HG03469 (cell line): ENCODE measurements around the gene DRAXIN.
"Not testable (repeated sequence)": the region's sequence is repeated elsewhere in the genome, so short reads cannot be mapped to it uniquely, and the experiment has no call there.

Experiments used
- ATAC-seq: cut with Tn5 transposase; IDR thresholded peaks from one replicate; pipeline ENCODE4 v1.9.1; 2021; ENCODE audit warnings: mild to moderate bottlenecking, moderate library complexity, moderate number of reproducible peaks; ENCODE audit not compliant: unreplicated experiment

The DRAXIN gene, protein sequence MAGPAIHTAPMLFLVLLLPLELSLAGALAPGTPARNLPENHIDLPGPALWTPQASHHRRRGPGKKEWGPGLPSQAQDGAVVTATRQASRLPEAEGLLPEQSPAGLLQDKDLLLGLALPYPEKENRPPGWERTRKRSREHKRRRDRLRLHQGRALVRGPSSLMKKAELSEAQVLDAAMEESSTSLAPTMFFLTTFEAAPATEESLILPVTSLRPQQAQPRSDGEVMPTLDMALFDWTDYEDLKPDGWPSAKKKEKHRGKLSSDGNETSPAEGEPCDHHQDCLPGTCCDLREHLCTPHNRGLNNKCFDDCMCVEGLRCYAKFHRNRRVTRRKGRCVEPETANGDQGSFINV

DNA sequence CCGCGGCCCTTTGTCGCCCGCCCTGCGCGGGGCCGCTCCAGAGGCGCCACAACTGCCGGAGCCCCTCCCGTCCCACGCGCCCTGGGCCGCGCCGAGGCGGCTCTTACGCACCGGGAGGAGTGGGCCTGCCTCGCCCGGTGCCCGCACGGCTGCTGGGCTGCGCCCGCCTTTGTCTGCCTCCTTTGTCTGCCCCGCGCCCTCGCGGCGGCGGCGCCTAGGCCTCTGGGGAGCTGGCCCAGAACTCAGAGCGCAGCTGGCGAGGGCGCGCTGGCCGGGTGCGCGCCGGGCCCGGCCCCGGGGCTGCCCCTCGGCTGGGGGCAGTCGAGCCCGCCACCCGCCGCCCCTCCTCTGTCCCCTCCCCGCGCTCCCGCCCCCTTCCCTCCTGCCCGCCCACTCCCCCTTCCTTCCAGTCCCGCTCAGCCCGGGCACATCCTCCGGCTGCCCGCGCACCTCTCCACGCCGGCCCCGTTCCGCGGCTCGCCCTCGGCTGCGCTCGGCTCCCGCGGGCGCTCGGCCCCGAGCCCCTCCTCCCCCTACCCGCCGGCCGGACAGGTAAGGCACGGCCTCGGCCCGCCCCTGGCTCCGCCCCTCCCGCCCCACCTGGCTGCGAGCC is at the start of gene DRAXIN:
TSS of gene DRAXIN (plus strand) at position 409 of the 613 bp plus-strand sequence. CDS start 14,549 bp downstream, outside the sequence.
- no peak for ATAC-seq

DNA sequence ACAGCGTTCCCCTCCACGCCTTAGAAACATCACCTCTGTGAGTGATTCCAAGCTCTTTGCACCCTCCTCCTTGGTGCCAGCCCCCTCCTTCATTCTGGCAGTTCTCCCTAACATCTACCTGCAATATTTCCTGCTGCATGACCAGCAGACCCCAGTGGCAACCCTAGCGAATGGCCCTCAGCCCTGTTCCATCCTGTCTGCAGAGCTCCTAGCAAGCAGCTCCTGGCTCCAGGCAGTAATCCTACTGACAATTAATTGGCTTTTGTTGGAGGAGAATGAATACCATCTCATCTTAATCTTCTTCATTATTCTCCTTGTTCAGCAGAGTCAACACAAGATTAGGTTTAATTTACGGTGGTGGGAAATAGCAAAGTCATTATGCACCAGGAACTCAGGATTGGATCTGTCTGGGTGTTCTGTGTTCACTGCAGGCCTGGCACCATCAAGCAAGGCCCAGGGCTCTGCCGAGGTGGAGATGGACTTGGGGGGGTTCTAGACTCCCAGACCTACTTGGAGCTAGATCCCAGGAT is 49.7 kb upstream of the DRAXIN start:
- ATAC-seq = no peak

DNA sequence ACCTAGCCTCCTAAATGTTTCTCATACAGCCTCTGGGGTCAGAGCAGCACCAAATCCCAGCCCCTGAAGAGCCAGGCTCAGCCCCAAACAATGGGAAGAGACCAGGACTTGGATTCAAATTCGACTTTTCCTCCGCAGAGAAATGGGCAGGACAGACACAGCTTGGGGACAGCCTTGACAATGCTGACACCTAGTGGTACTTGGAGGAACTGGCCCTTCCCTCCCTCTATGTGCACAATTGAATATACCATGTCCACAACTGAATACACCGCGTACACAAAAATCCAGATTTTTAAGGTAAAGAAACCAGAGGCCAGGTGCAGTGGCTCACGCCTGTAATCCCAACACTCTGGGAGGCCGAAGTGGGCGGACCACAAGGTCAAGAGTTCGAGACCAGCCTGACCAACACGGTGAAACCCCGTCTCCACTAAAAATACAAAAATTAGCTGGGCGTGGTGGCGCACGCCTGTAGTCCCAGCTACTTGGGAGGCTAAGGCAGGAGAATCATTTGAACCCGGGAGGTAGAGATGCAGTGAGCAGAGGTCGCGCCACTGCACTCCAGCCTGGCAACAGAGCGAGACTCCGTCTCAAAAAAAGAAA is 49.0 kb upstream of the DRAXIN start:
- ATAC-seq = not testable (repeated sequence)

DNA sequence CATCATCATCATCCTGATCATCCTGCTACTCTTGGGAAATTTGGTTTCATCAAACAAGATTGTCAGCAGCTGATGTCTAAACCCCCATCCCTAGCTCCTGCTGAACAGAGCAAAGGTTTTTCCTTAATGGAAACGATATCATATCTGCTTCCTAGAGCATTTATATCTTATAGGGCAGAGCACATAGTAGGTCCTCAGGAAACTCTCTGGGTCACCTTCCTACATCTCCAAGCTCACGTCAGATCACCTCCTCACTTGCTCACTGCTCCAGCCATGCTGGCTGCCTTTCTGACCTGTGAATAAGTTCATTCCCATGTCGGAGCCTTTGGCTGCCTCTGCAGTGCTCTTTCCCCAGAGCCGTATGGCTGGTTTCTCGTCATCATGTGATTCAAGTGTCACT is 47.7 kb upstream of the DRAXIN start:
- no peak for ATAC-seq

DNA sequence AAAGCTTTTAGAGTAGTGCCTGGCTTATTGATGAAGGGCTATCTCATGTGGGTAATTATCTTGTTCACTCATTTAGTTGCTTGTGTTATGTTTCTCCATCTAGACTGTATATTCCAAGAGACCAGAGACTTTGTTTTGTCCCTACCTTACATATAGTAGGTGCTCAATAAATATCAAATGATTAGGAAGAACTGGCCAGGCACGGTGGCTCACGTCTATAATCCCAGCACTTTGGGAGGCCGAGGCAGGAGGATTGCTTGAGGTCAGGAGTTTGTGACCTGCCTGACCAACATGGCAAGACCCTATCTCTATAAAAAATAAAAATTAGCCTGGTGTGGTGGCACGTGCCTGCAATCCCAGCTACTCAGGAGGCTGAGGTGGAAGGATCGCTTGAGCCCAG is 46.2 kb upstream of the DRAXIN start:
- no peak for ATAC-seq

DNA sequence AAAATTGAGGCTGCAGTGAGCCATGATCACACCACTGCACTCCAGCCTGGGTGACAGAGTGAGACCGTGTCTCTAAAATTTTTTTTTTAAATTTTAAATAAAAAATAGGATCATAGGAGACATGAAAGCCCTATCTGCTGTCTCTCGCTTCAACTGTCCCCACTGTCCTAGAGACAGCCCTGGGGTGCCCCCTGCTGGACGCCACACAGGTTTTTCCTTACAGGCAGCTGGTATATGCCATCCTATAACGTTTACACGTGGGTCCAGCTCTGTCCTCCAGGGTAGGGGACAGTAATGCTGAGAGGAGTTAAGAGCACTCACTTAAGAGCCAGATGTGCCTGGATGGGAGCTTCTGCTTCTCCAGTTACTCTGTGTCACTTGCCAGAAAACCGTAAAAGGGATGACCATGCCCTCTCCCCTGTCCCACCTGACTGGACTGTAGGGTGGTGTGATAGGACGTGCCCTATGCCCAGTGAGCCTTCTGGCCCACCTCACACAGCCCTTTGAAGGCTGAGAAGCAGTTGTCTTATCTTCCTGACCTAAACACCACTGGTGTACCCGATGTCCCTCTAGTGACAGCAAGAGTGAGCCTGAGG is 45.7 kb upstream of the DRAXIN start:
- ATAC-seq = no peak

DNA sequence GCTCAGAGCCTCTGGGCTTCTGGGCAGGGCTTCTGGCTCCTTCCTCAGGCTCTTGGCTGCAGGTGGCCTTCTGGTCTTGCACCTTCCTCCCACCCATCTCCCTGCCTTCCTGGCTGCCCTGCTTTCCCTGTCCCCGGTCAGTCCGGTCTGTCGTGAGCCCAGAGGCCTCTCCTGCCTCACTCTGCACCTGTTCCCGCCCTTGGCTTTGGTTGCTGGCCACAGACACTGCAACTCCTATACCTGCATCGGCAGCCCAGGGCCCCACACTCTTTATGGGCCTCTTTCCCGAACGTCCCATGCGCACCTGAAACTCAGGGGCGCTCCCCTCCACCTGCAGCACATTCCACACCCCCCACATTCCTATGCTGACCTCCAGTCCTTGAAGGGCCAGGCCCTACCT is 45.2 kb upstream of the DRAXIN start:
- ATAC-seq = no peak

DNA sequence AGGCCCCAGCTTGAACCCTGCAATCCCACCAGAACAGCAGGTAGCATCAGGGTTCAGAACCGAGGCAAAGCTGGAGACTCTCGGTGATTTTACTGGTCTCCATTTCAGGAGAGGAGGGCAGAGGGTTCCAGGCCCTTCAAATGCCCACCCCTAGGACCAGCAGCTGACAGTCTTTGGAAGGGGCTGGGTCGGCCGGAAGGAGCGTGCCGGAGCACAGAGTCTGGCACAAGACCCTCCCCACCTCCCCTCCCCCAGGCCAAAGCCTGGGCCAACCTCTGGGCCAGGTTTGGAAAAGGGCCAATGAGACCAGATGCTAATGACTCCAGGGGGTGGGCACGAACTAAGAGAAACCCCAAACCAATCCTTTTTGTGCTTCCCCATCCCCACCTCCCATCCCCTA is 44.2 kb upstream of the DRAXIN start:
- no peak for ATAC-seq

DNA sequence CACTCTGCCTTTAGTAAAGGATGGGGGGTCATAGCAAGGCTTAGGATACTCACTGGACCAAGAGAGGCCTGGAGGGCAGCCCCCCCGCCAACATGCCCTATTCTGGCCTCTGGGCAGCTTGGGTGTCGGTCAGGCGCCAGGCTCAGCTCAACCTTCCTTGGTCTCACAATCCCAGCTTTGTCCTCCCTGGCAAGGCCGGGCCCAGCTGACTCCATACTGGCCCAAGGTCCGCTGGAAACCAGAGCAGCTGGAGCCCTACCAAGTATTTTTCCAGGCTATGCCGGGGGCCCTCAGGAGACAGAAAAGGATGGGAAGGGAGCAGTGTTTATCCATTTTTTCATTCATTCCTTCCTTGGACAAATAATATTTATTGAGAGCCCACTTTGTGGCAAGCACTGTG is 43.5 kb upstream of the DRAXIN start:
- no peak for ATAC-seq

DNA sequence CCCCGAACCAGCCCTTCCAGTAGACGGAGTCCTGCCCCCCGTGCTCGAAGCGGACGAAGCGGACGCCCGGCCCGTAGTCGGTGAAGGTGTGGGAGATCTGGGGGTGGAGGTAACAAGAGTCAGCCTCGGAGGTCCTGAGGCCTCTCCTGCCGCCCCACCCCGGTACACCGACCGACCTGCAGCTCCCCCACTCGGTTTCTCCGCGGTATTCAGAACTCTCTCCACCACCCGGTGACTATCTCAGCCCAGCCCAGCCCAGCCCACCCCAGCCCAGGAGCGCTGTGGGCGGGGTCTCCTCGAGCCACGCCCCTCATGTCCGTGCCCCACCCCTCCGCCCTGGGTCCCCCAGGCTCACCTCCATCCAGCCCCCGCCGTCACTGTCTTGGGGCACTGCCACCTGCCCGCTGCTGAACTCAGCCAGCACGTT is 42.8 kb upstream of the DRAXIN start:
- ATAC-seq = no peak

DNA sequence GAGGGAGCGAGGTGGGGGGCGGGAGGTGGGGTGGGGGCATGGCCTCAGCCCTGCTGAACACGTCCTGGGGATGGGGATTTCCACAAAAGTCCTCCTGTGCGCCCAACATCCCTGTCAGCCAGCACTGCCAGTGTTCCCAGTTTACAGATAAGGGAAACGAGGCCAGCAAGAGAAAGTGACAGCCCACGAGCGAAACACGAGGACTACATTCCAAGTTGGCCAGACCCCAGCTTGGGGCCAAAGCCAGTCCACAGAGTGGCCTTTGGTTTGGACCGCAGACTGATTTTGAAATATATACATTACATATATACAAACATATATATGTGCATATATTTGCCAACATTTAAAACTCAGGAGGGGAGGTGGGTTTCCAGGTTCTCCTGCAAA is 42.3 kb upstream of the DRAXIN start:
- no peak for ATAC-seq

DNA sequence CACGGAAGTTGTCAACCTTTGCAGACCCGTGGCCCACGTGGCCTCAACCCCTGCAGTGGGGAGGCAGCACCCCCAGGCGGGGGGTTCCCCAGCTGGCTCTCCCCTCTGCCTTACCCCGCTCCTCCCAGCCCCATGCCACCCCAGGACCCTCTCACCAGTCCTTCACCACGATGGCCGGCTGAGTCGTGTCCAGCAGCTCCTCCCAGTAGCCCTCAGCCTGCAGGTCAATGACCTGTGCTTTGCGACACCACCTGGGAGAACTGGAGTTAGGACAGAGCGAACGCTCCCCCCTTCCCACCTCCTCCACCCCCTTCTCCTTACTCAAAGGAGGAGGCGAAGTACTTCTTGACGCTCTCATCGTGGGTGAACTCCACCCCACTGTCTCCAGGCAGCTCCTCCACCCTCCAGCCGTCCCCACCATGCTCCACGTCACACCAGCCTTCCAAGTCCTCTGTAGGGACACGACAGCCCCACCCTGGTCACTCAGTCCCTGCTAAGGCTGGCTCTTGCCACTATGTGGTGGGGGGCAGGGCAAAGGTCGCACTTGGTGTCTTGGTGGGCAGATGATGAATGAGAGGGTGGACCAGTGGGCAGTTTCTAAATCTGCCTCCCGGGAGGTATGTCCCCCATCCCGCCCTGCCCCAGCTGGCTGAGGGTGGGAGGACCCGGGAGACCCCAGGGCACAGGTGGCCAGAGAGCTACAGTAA is 41.7 kb upstream of the DRAXIN start:
- no peak for ATAC-seq

DNA sequence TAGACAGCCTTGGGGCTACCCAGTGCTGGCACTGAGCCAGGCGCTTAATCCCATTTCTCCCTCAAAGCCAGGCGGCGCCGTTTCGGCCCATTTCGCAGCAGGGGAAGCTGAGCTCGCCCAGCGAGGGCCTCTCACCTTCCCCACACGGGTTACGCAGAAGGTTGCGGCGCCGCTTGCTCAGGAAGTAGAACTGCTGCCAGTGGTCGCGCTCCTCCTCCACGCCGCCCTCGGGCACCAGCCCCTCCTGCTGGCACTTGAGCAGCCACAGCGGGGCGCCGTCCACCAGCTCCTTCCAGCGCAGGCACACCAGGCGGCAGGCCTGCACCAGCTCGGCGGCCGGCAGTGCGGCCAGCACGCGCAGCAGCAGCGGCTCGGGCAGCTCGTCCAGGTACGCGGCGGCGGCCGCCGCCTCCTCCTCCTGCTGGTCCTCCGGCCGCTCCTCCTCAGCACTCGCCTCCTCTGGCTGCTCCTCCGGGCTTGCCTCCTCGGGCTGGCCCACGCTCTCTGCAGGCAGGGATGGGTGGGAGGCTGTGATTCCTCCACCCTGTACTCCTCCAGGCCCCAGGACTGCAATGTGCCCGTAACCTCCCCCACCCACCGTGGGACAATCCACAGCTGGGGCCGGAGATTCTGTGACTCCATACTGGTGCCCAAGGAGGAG is 41.0 kb upstream of the DRAXIN start:
- ATAC-seq = no peak

DNA sequence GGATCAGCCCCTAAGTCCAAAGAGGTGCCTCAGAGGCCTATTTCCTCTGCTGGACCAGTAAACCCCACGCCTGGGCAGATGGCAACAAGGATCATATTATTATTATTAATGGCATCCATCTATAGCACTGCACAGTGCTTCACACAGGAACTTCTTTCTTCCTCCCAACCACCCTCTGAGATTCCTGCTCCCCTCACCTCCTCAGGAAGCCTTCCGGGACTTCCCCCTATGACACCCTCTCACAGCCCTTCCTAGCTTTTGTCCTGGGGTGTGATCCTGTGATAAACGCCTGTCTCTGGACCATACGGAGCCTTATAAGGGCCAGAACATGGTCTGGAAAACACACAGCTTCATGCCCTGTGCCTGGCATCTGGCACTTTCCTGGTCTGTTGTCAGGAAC is 40.5 kb upstream of the DRAXIN start:
- no peak for ATAC-seq

DNA sequence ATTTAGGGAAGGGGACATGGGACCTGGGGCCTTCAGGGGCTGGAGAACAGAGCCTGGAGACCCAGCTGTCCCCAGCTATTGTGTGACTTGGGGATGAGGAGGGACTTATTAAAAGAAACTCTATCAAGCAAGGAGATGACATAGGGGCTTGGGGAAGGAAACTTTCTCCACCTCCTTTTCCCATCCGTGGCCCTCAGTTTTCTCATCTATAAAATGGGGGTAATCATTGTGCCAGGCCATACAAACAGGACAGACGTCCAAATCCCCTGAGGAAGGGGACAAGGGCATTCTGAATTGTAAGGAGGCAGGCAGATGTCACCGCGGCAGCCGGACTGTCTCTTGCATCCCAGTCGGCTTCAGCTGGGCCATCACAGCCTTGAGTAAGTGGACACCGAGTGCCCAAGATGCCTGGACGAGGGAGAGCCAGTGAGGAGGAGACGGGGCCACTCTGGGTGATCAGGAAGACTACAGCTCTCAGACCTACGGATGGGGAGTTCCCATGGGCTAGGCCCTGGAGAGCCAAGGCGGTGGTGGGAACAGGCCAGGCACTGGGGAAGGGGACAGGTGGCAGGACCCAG is 39.2 kb upstream of the DRAXIN start:
- no peak for ATAC-seq

DNA sequence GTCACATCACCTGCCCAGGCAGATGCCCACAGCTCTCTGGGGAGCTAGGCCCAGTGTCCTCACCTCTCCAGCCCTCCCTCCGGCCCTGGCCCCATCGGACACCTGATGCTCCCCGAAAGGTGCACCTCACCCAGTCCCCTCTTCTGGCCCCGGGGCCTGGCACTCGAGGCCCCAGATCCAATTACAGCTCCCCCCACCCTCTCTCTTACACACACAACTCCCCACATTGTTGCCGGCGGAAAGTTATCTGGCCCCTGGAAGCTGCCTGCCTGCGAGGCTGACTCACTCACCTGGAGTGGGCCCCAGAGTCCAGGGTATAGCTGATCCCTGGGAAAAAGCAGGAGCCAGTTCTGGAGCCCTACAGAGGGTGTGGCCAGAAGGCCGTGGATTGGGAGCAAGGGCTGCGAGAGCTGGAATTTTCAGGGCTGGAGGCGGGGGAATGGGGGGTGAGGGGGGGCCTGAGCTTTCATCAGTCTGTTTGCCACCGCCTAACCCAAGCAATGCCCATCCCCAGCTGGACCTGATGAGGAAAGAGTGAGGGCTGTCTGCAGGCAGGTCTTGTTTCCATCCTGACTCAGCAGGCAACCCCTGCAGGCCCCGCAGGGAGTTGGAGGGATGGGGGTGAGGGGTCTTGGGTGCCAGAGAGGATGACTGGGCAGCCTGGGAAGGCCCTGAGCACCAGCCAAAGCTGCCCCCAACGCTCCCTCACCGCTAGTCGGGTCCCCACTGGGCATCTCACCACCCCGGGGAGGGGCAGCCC is 38.2 kb upstream of the DRAXIN start:
- ATAC-seq = no peak

DNA sequence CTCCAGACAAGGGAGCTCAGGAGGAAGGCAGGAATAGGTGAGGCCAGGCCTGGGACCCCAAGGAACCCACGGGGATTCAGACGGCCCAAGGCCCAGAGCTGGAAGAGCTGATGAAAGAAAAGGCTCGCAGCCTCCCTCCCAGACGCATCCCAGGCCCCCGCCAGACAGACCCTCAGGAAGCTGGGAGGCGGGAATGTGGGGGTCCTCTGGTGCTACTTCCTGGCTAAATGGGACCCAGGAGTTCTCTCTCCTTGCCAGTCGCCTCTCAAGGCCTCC is 37.7 kb upstream of the DRAXIN start:
- no peak for ATAC-seq

DNA sequence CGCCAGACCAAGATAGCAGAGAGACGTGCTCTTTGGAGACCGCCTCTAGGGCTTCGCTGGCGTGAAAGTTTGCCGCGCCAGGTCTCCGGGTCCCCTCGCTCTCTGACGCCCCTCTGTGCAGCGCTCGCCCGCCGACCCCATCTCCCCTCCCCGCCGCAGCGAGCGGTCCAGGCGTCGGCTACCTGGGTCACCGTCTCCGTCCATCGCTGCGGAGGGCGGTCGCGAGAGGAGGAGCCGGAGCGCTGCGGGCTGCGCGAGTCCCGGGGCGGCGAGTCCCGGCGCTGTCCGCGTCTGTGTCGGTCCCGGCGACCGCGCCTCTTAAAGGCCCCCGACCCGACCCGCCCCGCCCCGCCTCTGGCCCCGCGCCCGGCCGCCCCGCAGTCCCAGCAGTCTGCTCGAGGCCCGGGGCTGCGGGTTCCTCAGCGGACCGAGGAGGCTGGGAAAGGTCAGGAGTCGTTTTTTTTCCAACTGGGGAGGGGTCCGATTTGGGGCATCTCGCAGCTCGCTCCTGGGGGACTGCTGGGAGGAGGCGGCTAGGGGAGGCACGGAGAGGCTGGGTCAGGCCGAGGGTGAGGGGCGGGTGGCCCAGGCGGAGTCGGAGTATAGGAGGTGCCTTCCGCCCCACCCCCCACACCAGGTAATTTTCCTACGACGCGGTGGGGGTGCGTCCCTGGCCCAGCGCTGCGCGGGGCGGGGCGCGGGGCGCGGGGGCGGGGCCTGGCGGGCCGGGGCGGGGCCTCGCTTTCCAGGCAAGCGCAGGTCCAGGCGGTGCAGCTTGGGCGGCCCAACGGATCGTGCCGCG is 37.2 kb upstream of the DRAXIN start, which contains the start of the genes FBXO2 and FBXO44:
TSS of gene FBXO2 (minus strand) at position 293 of the 802 bp plus-strand sequence. CDS start at position 204, 89 bp downstream.
TSS of gene FBXO44 (plus strand) at position 741 of the 802 bp plus-strand sequence. CDS start 959 bp downstream, outside the sequence.
- ATAC-seq = no peak
